MM.1S (cell line): Measurements from ENCODE around the gene S100A9.

Experiments used
- CTCF ChIP-seq: fragments of 300-600 bp; sonication (generic); IDR thresholded peaks from 2 replicates; pipeline ENCODE4 v1.5.1; 2016; ENCODE audit warnings: antibody characterized with exemption, low read length, mixed read lengths
- EZH2 ChIP-seq: fragments of 300-600 bp; sonication (generic); optimal IDR thresholded peaks from 2 replicates; pipeline ENCODE3; 2017; ENCODE audit warnings: low read depth, mild to moderate bottlenecking, antibody characterized with exemption, low read length, mixed read lengths

- TF ChIP-seq EZH2 (no peak), CTCF (no peak)
Measured at GRCh38 chr1:153342178-153342577, 15.5 kb upstream of the S100A9 start.
